IMR-90 (cell line): ENCODE measurements around the gene COX11. TPM values are rescaled to one million over a fixed set of nuclear protein-coding genes. Genes with fewer than 3 reads are reported as not detected.

Experiments used
- ATAC-seq: fragments of 200-7000 bp; cut with Tn5 transposase; 2 replicates; pipeline ENCODE4 v1.9.1; 2020; ENCODE audit warnings: low read depth, mild to moderate bottlenecking, moderate library complexity
- BruUV-seq: library from RNA; stranded (reverse); fragments of 400-500 nt; replicated peaks from 2 replicates; lab custom pipeline; 2021; lab: Mats Ljungman, UMichigan
- CTCF ChIA-PET: fragments of 300-600 bp; formaldehyde crosslinking; extraction: SDS; loops from one replicate; lab custom pipeline; 2021; ENCODE audit warnings: antibody characterized with exemption; lab: Yijun Ruan, JAX
- POLR2A ChIA-PET: fragments of 300-600 bp; sonication (Branson Sonifier 250); formaldehyde crosslinking; loops from one replicate; lab custom pipeline; 2022; ENCODE audit warnings: antibody characterized with exemption; ENCODE audit not compliant: unreplicated experiment; lab: Charles Lee
- DNase-seq: peaks from one replicate; pipeline ENCODE4 v3.0.0; 2013
- H2AFZ ChIP-seq: replicated peaks from 2 replicates; pipeline ENCODE3; 2013; ENCODE audit warnings: low read length, mild to moderate bottlenecking; ENCODE audit not compliant: poor library complexity
- H2AK5ac ChIP-seq: 2 replicates; pipeline ENCODE4 v1.6.1; 2013; ENCODE audit warnings: low read depth, low read length, inconsistent platforms
- H2AK9ac ChIP-seq: replicated peaks from 2 replicates; pipeline ENCODE3; 2013; ENCODE audit warnings: mild to moderate bottlenecking, low read depth, low read length, moderate library complexity; ENCODE audit not compliant: poor library complexity
- H2BK120ac ChIP-seq: 2 replicates; pipeline ENCODE4 v1.6.1; 2013; ENCODE audit warnings: low read depth, low read length, inconsistent platforms
- H2BK15ac ChIP-seq: 3 replicates; pipeline ENCODE4 v1.6.1; 2013; ENCODE audit warnings: low read depth, low read length, inconsistent platforms
- H2BK20ac ChIP-seq: 2 replicates; pipeline ENCODE4 v1.6.1; 2013; ENCODE audit warnings: low read depth, mild to moderate bottlenecking, inconsistent platforms, low read length, moderate library complexity
- H2BK5ac ChIP-seq: 2 replicates; pipeline ENCODE4 v1.6.1; 2013; ENCODE audit warnings: mild to moderate bottlenecking, low read depth, low read length, inconsistent platforms; ENCODE audit not compliant: poor library complexity, severe bottlenecking
- H3K14ac ChIP-seq: replicated peaks from 2 replicates; pipeline ENCODE4 v1.6.1; 2013; ENCODE audit warnings: low read depth, low read length, inconsistent platforms
- H3K18ac ChIP-seq: 2 replicates; pipeline ENCODE4 v1.6.1; 2013; ENCODE audit warnings: low read depth, low read length, control low read depth
- H3K23ac ChIP-seq: 2 replicates; pipeline ENCODE4 v1.6.1; 2013; ENCODE audit warnings: low read depth, low read length, inconsistent platforms
- H3K27ac ChIP-seq: 2 replicates; pipeline ENCODE4 v1.5.1; 2013; ENCODE audit warnings: mild to moderate bottlenecking, control low read depth, low read length; ENCODE audit not compliant: insufficient read depth
- H3K27me3 ChIP-seq: 2 replicates; pipeline ENCODE4 v1.6.1; 2013; ENCODE audit warnings: low read length; ENCODE audit not compliant: control insufficient read depth, insufficient read depth
- H3K36me3 ChIP-seq: 2 replicates; pipeline ENCODE4 v1.6.1; 2013; ENCODE audit warnings: low read length, mixed read lengths; ENCODE audit not compliant: control insufficient read depth, insufficient read depth
- H3K4ac ChIP-seq: 2 replicates; pipeline ENCODE4 v1.6.1; 2013; ENCODE audit warnings: low read depth, low read length, inconsistent platforms
- H3K4me1 ChIP-seq: 2 replicates; pipeline ENCODE4 v1.6.1; 2013; ENCODE audit warnings: low read length, mixed read lengths; ENCODE audit not compliant: control insufficient read depth, insufficient read depth
- H3K4me2 ChIP-seq: 2 replicates; pipeline ENCODE4 v1.6.1; 2013; ENCODE audit warnings: low read depth, mild to moderate bottlenecking, control low read depth, low read length, moderate library complexity
- H3K4me3 ChIP-seq: 2 replicates; pipeline ENCODE4 v1.5.1; 2013; ENCODE audit warnings: low read depth, mild to moderate bottlenecking, control low read depth, low read length, moderate library complexity; ENCODE audit not compliant: insufficient read depth
- H3K56ac ChIP-seq: 2 replicates; pipeline ENCODE4 v1.6.1; 2013; ENCODE audit warnings: low read length, inconsistent platforms; ENCODE audit not compliant: insufficient read depth; ENCODE audit errors: extremely low read depth
- H3K79me1 ChIP-seq, 2 experiments: 2 replicates each; pipeline ENCODE4 v1.6.1; 2013; ENCODE audit warnings: low read length in 2 of 2, inconsistent platforms in 1 of 2, low read depth in 1 of 2
- H3K9ac ChIP-seq: 2 replicates; pipeline ENCODE4 v1.6.1; 2013; ENCODE audit warnings: low read depth, low read length, control low read depth
- H3K9me1 ChIP-seq: 2 replicates; pipeline ENCODE4 v1.6.1; 2013; ENCODE audit warnings: low read length, inconsistent platforms; ENCODE audit not compliant: insufficient read depth
- H3K9me3 ChIP-seq: 2 replicates; pipeline ENCODE4 v1.6.1; 2013; ENCODE audit warnings: low read length; ENCODE audit not compliant: control insufficient read depth, insufficient read depth
- H4K20me1 ChIP-seq: 2 replicates; pipeline ENCODE4 v1.6.1; 2013; ENCODE audit warnings: low read length, inconsistent platforms; ENCODE audit not compliant: insufficient read depth
- H4K5ac ChIP-seq: 2 replicates; pipeline ENCODE4 v1.6.1; 2013; ENCODE audit warnings: mild to moderate bottlenecking, low read depth, low read length, control low read depth
- H4K8ac ChIP-seq, 2 experiments: 2 replicates each; pipeline ENCODE4 v1.6.1; 2013; ENCODE audit warnings: low read depth in 2 of 2, low read length in 2 of 2, control low read depth in 1 of 2, inconsistent platforms in 1 of 2
- H4K91ac ChIP-seq: 2 replicates; pipeline ENCODE4 v1.6.1; 2013; ENCODE audit warnings: low read depth, low read length, inconsistent platforms; ENCODE audit not compliant: insufficient read depth
- BHLHE40 ChIP-seq: fragments of 150-350 bp; IDR thresholded peaks from 2 replicates; pipeline ENCODE4 v1.6.1; 2016; ENCODE audit warnings: mild to moderate bottlenecking, low read depth, low read length
- CEBPB ChIP-seq: IDR thresholded peaks from 2 replicates; pipeline ENCODE4 v1.6.1; 2012; ENCODE audit warnings: low read depth, low read length, improper control_type of control experiment
- CHD1 ChIP-seq: IDR thresholded peaks from 2 replicates; pipeline ENCODE4 v1.6.1; 2012; ENCODE audit warnings: low read depth, low read length, improper control_type of control experiment
- CTCF ChIP-seq: conservative IDR thresholded peaks from 2 replicates; pipeline ENCODE4 v1.5.1; 2012; ENCODE audit warnings: mild to moderate bottlenecking, low read depth, low read length, improper control_type of control experiment
- ELK1 ChIP-seq: fragments of 150-350 bp; IDR thresholded peaks from 2 replicates; pipeline ENCODE4 v1.6.1; 2016; ENCODE audit warnings: low read depth, mild to moderate bottlenecking, low read length, moderate library complexity, borderline replicate concordance
- FOS ChIP-seq: fragments of 150-350 bp; IDR thresholded peaks from 2 replicates; pipeline ENCODE4 v1.6.1; 2016; ENCODE audit warnings: low read depth, low read length
- MAFK ChIP-seq: IDR thresholded peaks from 2 replicates; pipeline ENCODE4 v1.6.1; 2012; ENCODE audit warnings: low read depth, low read length, improper control_type of control experiment
- MAZ ChIP-seq: IDR thresholded peaks from 2 replicates; pipeline ENCODE4 v1.6.1; 2012; ENCODE audit warnings: low read depth, mild to moderate bottlenecking, low read length, improper control_type of control experiment, moderate library complexity, borderline replicate concordance
- MXI1 ChIP-seq: IDR thresholded peaks from 2 replicates; pipeline ENCODE4 v1.6.1; 2012; ENCODE audit warnings: low read depth, mild to moderate bottlenecking, low read length, moderate library complexity, borderline replicate concordance
- NFE2L2 ChIP-seq: fragments of 150-350 bp; IDR thresholded peaks from 2 replicates; pipeline ENCODE4 v1.6.1; 2016; ENCODE audit warnings: low read depth, mild to moderate bottlenecking, low read length
- POLR2A ChIP-seq: IDR thresholded peaks from 2 replicates; pipeline ENCODE4 v1.6.1; 2012; ENCODE audit warnings: mild to moderate bottlenecking, low read depth, low read length
- RAD21 ChIP-seq: IDR thresholded peaks from 2 replicates; pipeline ENCODE4 v1.6.1; 2012; ENCODE audit warnings: low read length, improper control_type of control experiment
- RCOR1 ChIP-seq: IDR thresholded peaks from 2 replicates; pipeline ENCODE4 v1.6.1; 2012; ENCODE audit warnings: mild to moderate bottlenecking, low read length, improper control_type of control experiment; ENCODE audit not compliant: insufficient replicate concordance
- RFX5 ChIP-seq: IDR thresholded peaks from 2 replicates; pipeline ENCODE4 v1.8.0; 2012; ENCODE audit warnings: low read depth, mild to moderate bottlenecking, low read length, moderate library complexity
- SMC3 ChIP-seq: fragments of 150-350 bp; IDR thresholded peaks from 2 replicates; pipeline ENCODE4 v1.6.1; 2016; ENCODE audit warnings: low read depth, mild to moderate bottlenecking, antibody characterized with exemption, low read length, moderate library complexity
- USF2 ChIP-seq: fragments of 150-350 bp; IDR thresholded peaks from 2 replicates; pipeline ENCODE4 v1.6.1; 2017; ENCODE audit warnings: mild to moderate bottlenecking, antibody characterized with exemption, low read length, low read depth
- dilution Hi-C: fragments of 300-500 bp; cut with HindIII; formaldehyde crosslinking; loops from one replicate; pipeline ENCODE4 v1.14.3; 2018; ENCODE audit warnings: low sequenced_read_pairs; ENCODE audit not compliant: unreplicated experiment
- in situ Hi-C: fragments of 300-500 bp; cut with MboI; formaldehyde crosslinking; loops from 3 replicates; pipeline ENCODE4 v1.14.3; 2019; ENCODE audit warnings: low sequenced_read_pairs, inconsistent platforms, mixed read lengths
- intact Hi-C: fragments of 100-400 bp; cut with micrococcal nuclease; formaldehyde crosslinking; loops from 2 replicates; pipeline ENCODE4 v1.10.0; 2022
- polyA plus RNA-seq, 3 experiments: library from polyadenylated mRNA; depleted of rRNA; stranded (reverse); fragments of >200 nt; gene quantifications; 2 replicates each; pipeline ENCODE4 v1.2.3, GENCODE V29; 2012; ENCODE audit warnings: low replicate concordance in 1 of 3
- total RNA-seq: library from RNA; depleted of rRNA; stranded (reverse); fragments of >200 nt; gene quantifications from 2 replicates; pipeline ENCODE4 v1.2.3, GENCODE V29; 2012

The COX11 gene
- total and polyA plus RNA-seq, 2 of the 4 experiments (the other 2 are of a cell fraction), result 23.6 to 29.4 TPM

GRCh38 chr17:54971147-54971546 lies 2.7 kb upstream of the COX11 start:
- Histone ChIP-seq H3K4me1 (no peaks in the 10 kb centered on the region), H2AK9ac (no peak overlapping the region), H3K27ac (no peak overlapping the region), H3K79me1 (peaks cover 26 to 44% of the 10 kb centered on the region in 2 experiments), H3K23ac (no peak overlapping the region), H4K8ac (no peak overlapping the region), H4K5ac (no peak overlapping the region), H4K20me1 (no peaks in the 10 kb centered on the region), H2BK20ac (no peak overlapping the region), H3K18ac (no peak overlapping the region), H3K9ac (no peak overlapping the region), H3K4me2 (no peak overlapping the region), H2BK15ac (no peak overlapping the region), H4K91ac (no peak overlapping the region), H3K14ac (no peak overlapping the region), H2BK120ac (no peak overlapping the region), H2AFZ (no peak overlapping the region), H3K4me3 (no peak overlapping the region), H3K36me3 (no peaks in the 10 kb centered on the region), H3K4ac (no peak overlapping the region), H3K56ac (no peak overlapping the region), H3K9me3 (no peaks in the 10 kb centered on the region), H3K9me1 (no peaks in the 10 kb centered on the region; the same call in 1 of the 2 replicates), H3K27me3 (no peaks in the 10 kb centered on the region), H2BK5ac (no peak overlapping the region), H2AK5ac (no peak overlapping the region)
- BruUV-seq, result no TSS peak
- CTCF ChIA-PET, result no interaction called here
- DNase-seq (no peak), ATAC-seq (no peak)
- no peak for TF ChIP-seq RFX5
- TF ChIP-seq BHLHE40, result no peak
- no peak for TF ChIP-seq CHD1
- TF ChIP-seq MXI1, result no peak
- no peak for TF ChIP-seq RCOR1
- TF ChIP-seq ELK1, result no peak
- no peak for TF ChIP-seq CEBPB
- no peak for TF ChIP-seq USF2
- no peak for TF ChIP-seq CTCF
- no peak for TF ChIP-seq POLR2A
- no peak for TF ChIP-seq MAZ
- no peak for TF ChIP-seq FOS
- TF ChIP-seq SMC3, result no peak
- no peak for TF ChIP-seq RAD21
- no peak for TF ChIP-seq NFE2L2
- TF ChIP-seq MAFK, result no peak
- intact Hi-C loops (no loop called here), in situ Hi-C loops (no loop called here), dilution Hi-C loops (no loop called here)
- POLR2A ChIA-PET, result no interaction called here
